Activated CD4-positive, alpha-beta T cell treated with anti-CD3 and anti-CD28 coated beads for 1 hour (primary cell): ENCODE results near the gene SLC9C2.
"Not testable (repeated sequence)": the region's sequence is repeated elsewhere in the genome, so short reads cannot be mapped to it uniquely, and the experiment has no call there.

Experiments
- DNase-seq: peaks from one replicate; pipeline ENCODE4 v3.0.0-alpha.2; 2020

SLC9C2 gene

GRCh38 chr1:173603056-173603591 is at the start of gene SLC9C2:
Gene SLC9C2 (minus strand): TSS chr1:173603072. CDS start chr1:173601776, 1,296 bp downstream.
- no peak for DNase-seq

GRCh38 chr1:173648880-173649605 is 46.2 kb upstream of the SLC9C2 start:
- no peak for DNase-seq

DNA sequence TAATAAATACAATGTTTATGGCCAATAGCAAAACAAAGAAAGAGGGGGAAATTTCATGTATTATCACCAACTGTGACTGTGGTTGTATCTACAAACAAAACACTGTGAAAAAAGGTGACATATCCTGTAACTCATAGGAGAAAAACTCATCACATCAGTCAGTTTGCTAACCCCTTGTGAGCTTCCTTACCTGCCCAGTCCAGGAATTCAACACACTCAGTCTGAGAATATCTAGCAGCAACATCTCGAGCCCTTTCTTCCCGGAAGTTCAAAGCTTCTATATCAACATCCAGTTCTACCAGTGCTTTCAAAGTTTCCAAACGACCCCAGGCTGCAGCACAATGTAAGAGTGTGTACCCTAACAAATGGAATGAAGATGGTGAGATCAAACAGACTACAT is 43.8 kb upstream of the SLC9C2 start:
- DNase-seq = no peak

DNA sequence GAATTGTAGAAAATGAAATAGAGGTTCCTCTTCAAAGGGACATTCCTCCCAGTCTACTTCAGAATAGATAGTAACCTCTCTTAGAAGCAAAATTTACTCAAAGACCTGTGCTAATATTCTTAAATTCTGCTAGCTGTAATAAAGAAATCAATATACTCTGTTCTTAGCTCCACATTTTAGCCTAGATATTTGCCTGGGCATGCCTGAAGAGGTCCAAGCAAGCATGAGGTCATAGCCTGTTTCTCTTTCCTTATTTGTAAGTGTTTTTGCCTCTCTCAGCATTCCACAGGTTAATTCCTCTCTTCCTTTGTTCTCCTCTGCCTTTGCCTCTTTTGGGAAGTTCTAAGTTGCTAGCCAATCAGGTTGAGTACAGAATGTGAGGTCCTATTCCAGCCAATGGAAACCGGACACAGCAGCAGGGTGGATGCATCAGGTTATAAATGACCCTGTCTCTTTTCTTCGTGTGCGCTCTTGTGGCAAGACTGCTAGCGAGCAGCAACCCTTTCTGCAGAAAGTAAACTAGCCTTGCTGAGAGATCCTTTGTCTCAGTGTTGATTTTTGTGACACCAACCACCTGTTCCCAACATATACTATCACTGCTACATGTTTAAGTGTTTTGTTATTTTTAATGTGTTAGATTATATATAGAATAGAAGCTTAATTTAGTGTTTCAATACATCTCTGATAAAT is 39.7 kb upstream of the SLC9C2 start:
- DNase-seq = not testable (repeated sequence)

DNA sequence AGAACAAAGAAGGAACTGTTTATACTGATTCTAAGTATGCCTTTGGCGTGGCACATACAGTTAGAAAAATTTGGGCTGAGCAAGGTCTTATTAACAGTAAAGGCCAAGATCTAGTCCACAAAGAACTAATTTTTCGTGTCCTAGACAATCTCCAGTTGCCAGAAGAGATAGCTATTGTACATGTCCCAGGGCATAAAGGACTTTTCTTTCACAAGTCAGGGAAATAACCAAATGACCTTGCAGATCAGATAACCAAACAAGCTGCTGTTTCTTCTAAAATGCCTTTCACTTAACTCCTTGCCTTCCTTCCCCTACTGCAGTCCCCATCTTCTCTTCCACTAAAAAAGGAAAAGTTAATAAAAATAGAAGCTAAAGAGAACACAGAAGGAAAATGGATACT is 36.2 kb upstream of the SLC9C2 start:
- no peak for DNase-seq

DNA sequence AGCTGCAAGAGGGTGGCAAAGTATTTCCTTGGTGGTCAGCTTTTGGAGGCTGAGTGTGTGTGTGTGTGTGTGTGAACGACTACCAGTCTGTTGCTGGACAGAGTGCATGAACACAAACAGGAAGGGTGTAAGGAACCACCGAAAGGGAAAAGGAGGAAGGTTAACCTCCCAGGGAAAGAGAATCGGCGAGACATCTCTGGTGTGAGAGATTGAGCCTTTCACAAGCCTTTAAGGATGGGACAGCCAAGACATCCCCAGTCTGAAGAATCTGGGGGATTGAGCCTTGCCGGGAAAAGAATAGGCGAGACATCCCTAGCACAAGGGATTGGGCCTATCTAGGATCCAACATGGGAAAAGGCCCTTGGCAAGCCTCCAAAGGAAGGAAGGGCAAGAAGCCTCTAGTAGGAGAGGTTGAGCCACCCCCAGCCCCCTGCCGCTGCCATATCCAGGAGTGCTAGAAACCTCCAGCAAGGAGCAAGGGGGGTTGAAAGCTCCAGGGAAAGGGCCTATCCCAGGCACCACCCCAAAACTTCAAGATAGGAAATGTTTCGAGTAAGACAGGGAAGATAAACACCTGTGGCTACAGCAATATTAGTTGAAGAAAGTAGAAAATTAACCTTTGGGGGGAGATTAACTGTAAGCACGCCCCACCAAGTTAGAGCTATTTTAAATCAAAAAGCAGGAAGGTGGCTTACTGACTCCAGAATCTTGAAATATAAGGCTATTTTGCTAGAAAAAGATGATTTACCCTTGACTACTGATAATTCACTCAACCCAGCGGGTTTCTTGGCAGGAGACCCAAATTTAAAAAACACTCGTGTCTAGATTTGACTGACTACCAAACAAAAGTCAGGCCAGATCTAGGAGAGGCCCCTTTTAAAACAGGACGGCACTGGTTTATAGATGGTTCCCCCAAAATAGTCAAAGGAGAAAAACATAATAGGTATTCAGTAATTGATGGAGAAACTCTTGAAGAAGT is 35.5 kb upstream of the SLC9C2 start:
- no peak for DNase-seq

- DNase-seq = not testable (repeated sequence)
These were observed 34.6 kb upstream of the SLC9C2 start for GRCh38 chr1:173637236-173638042.

- no peak for DNase-seq
These were observed 32.2 kb upstream of the SLC9C2 start, which contains the start of gene TEX50 for GRCh38 chr1:173635116-173635515. Gene TEX50 (plus strand): TSS chr1:173635338. CDS start chr1:173635522, 184 bp downstream.

- no peak for DNase-seq
These were observed 26.0 kb upstream of the SLC9C2 start for GRCh38 chr1:173628888-173629287.

DNA sequence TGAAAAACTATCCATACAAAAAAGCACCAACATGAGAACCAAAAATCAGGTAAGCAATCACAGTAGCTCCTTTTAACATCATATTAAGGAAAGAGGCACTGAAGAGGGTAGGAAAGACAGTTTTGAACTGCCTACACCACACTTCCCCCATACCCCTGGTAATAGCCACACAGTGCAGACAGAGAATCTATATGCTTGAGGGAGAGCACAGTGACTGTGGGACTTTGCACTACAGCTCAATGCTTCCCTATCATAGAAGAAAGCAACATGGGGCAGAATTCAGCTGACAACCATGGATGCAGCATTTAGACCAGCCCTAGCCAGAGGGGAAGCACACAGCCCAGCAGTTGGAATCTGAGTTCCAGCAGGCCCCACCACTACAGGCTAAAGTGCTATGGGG is 24.4 kb upstream of the SLC9C2 start:
- no peak for DNase-seq

GRCh38 chr1:173616859-173617258 is 14.0 kb upstream of the SLC9C2 start:
- no peak for DNase-seq

GRCh38 chr1:173613086-173613485 is 10.2 kb upstream of the SLC9C2 start:
- DNase-seq = not testable (repeated sequence)

GRCh38 chr1:173608503-173609216 is 5.8 kb upstream of the SLC9C2 start:
- no peak for DNase-seq

DNA sequence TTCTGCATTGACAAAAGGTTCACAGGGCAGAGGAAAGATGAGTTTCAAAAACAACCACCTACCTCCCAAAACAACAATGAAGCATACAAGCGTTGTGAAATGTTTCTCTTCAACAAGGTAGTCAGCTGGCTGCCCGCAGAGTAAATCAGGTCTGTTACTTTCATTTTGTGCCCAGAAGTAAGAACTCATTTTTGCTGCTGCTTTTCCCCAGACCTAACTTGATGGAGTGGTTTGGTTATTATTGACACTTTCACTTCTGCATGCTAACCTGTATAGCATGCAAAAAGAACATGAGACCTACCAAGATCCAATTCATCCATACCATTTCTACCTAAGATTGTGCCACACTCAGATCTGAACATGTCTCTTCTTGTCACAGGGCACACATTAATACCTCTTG is 1.3 kb downstream of the SLC9C2 start:
- DNase-seq = no peak

- no peak for DNase-seq
These were observed 6.6 kb downstream of the SLC9C2 start for GRCh38 chr1:173596097-173596825.

- not testable (repeated sequence) for DNase-seq
These were observed 11.7 kb downstream of the SLC9C2 start for GRCh38 chr1:173591138-173591537.

DNA sequence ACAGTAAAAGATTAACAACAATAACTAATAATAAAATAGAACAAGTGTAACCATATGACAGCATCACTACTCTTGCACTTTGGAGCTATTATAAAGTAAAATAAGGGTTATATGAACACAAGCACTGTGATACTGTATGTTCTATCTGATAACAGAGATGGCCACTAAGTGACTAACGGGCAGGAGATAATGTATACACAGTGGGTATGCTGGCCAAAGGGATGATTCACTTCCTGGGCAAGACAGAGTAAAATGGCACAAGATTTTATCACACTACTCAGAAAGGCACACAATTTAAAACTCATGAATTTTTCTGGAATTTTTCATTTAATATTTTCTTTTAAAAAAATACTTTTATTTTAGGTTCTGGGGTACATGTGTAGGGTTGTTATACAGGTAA is 12.3 kb downstream of the SLC9C2 start:
- DNase-seq = no peak

DNA sequence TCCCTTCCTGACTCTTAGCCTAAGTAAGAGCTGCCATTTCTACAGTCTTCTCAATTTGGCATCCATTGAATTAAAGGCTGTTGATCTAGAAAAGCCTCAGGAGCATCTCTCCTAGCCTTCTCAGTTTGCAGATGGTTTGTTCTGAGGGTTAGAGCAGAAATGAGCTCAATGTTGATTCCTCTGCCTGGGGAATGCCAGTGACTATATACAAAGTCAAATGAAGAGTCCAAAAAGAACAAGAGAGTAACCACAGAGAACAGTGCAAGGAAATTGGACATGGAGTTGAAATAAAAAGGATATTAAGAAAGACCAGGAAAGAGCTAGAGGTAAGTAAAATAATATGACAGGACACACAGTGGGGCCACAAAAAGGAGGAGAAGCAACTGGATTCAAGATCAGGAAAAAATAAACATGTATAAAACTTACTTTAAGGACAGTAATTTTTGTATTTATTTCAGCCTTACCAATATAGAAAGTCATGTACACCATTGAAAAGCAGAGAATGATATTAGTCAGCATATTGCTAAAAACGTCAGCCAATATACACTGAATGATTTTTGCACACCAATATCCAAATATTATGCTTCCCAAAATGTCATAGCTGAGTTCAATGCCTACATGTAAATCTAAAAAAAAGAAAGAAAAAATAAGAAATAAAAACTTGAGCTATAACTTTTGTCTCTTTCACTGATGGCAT is 21.3 kb downstream of the SLC9C2 start:
- DNase-seq = no peak

GRCh38 chr1:173580658-173581057 is 22.2 kb downstream of the SLC9C2 start:
- no peak for DNase-seq

GRCh38 chr1:173580071-173580470 is 22.8 kb downstream of the SLC9C2 start:
- no peak for DNase-seq
